ENCODE results near the gene DCDC1.
A peak's percentile ranks its signal among the peaks of the same experiment; 100 is the strongest.

DCDC1 gene

GRCh38 chr11:31369348-31370329, at the start of gene DCDC1, which contains the start of gene DNAJC24:
TSS of gene DCDC1 (minus strand) at chr11:31369739. CDS start at chr11:31328280, 41,459 bp downstream.
TSS of gene DNAJC24 (plus strand) at chr11:31369860. CDS start at chr11:31370749, 889 bp downstream.
- H3K4me3 ChIP-seq (ENCODE audit: low read depth, low read length) = peak within 1 kb of the TSS; percentile 93
- TF ChIP-seq CTCF (IDR thresholded peaks at IDR 0.05; ENCODE audit: low read depth, low read length) = no peak

GRCh38 chr11:31419138-31419537, 49.6 kb upstream of the DCDC1 start:
- no peak for TF ChIP-seq CTCF (IDR thresholded peaks at IDR 0.05; ENCODE audit: low read depth, low read length)
- H3K4me3 ChIP-seq (ENCODE audit: low read depth, low read length) = no peak overlapping the region

GRCh38 chr11:31417816-31418215, 48.3 kb upstream of the DCDC1 start:
- no peak overlapping the region for H3K4me3 ChIP-seq (ENCODE audit: low read depth, low read length)
- TF ChIP-seq CTCF (IDR thresholded peaks at IDR 0.05; ENCODE audit: low read depth, low read length) = no peak

- TF ChIP-seq CTCF (IDR thresholded peaks at IDR 0.05; ENCODE audit: low read depth, low read length) = no peak
Observed at GRCh38 chr11:31417357-31417756, 47.8 kb upstream of the DCDC1 start.

GRCh38 chr11:31415435-31415834, 45.9 kb upstream of the DCDC1 start:
- no peak for TF ChIP-seq CTCF (IDR thresholded peaks at IDR 0.05; ENCODE audit: low read depth, low read length)
- H3K4me3 ChIP-seq (ENCODE audit: low read depth, low read length) = no peak overlapping the region

More at GRCh38 chr11:31417357-31417756, 47.8 kb upstream of the DCDC1 start:
- H3K4me3 ChIP-seq (ENCODE audit: low read depth, low read length) = no peak overlapping the region

GRCh38 chr11:31414338-31414737, 44.8 kb upstream of the DCDC1 start:
- no peak overlapping the region for H3K4me3 ChIP-seq (ENCODE audit: low read depth, low read length)
- no peak for TF ChIP-seq CTCF (IDR thresholded peaks at IDR 0.05; ENCODE audit: low read depth, low read length)

GRCh38 chr11:31412946-31413345, 43.4 kb upstream of the DCDC1 start:
- no peak overlapping the region for H3K4me3 ChIP-seq (ENCODE audit: low read depth, low read length)
- no peak for TF ChIP-seq CTCF (IDR thresholded peaks at IDR 0.05; ENCODE audit: low read depth, low read length)
